ENCODE results near the gene SEMA5A.

The SEMA5A gene

DNA sequence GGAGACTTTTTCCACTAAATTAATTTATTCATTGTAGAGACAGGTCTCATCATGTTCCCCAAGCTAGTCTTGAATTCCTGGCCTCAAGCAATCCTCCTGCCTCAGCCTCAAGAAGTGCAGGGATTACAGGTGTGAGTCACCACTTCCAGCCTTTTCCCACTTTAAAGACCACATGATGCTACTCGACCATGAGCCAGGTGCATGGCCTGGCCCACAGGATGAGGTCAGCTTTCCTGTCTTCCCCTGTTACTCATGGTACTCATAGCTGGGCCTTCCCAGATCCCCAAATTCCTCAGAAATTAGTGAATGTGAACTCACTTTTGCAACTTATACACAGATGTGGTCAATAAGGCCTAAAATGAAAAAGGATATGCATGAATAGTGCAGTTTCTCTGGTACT is 395.9 kb downstream of the SEMA5A start:
- no peak for DNase-seq

- no peak for DNase-seq
Measured at GRCh38 chr5:9148242-9148641, 397.6 kb downstream of the SEMA5A start.

DNA sequence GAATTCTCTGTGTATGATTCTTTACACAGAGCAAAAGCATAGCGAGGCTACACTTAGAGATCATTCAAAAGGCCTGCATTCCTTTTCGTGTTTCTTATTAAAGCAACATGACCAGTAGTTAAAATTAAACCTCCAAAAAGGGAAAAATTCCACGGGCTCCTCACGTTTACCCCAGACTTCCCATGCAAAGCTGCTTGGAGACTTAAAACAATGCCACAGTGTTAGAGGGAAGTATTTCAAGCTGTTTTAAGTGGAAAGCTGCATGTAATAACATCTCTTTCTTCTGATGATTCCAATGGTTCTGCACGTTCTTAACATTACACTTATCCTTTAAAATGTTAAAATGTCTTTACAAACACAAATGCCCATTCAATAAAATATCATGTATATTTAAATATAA is 405.2 kb downstream of the SEMA5A start:
- DNase-seq, result no peak

- no peak for DNase-seq
Measured at GRCh38 chr5:9140202-9140601, 405.7 kb downstream of the SEMA5A start.

GRCh38 chr5:9139344-9139743 is 406.5 kb downstream of the SEMA5A start:
- no peak for DNase-seq

DNA sequence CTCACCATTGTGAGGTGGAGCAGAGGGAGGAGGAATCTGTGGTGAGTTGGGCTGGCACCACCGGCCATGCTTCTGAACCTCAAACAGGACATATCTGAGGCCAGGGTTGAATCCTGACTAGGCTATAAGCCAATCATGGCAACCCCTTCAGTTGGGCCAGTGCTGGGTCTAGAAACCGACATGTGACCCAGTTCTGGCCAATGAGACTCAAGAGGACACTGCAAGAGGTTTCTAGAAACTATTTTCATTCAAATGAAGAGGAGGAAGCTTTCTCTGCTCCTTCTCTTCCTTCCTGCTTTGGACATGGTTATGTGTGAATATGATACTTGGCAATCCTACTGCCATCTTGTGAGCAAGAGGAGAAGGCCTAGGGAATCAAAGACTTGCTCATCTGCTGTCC is 417.7 kb downstream of the SEMA5A start:
- DNase-seq, result no peak

- DNase-seq, result no peak
Measured at GRCh38 chr5:9126490-9126889, 419.4 kb downstream of the SEMA5A start.

GRCh38 chr5:9125852-9126251 is 420.0 kb downstream of the SEMA5A start:
- no peak for DNase-seq

DNA sequence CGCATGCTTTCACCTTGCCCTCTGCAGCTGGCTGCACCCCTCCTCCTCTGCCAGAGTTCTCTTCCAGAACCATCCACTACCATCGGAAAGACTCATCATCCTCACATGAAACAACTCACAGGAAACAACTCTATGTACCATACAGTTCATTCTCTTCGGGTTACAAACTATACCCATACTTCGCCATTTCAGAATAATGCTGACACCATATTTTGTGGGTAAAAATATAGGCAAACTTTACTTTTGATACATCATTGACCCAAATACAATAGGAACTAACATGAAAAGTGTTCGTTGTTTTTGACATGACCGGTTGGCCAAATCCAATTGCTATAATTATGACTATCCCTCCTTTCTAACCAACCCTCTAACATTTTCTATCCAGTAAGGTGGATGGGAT is 421.0 kb downstream of the SEMA5A start:
- DNase-seq, result no peak

- no peak for DNase-seq
Measured at GRCh38 chr5:9124071-9124470, 421.8 kb downstream of the SEMA5A start.

DNA sequence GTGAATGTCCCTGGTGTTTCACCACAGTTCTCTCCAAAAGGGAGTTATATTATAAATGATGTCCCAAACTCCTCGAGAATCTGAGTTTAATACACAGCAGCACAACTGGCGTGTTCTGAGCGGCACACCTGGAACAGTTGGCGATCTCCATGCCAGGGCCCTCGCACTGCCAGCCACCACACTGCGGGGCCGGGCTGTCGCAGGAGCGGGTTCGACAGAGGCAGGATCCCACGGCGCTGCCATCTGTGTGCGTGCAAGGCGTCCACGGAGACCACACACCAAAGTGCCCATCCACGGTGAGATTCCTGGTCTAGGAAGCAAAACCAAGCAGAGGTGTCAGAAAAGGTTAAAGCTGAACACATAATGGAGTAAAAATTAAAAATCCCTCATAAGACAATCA is 423.3 kb downstream of the SEMA5A start:
- no peak for DNase-seq

DNA sequence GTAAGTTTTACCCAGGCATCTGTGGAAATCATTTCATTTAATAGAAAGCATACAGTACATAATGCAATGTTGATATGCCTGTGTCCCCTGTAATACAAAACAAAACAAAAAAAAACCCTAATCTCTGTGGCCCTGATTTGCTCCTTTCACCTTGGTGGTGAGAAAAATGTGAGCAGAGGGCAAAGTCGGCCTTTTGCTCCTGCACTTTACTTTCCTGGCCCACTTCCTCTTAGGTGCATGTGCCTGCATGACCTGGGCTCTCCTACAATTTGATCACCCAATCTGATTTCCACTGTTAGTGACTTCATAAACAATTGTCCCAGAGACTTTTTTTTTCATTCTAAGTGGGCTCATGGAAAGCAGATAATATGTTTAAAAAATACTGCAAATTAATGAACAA is 424.3 kb downstream of the SEMA5A start:
- DNase-seq, result no peak

DNA sequence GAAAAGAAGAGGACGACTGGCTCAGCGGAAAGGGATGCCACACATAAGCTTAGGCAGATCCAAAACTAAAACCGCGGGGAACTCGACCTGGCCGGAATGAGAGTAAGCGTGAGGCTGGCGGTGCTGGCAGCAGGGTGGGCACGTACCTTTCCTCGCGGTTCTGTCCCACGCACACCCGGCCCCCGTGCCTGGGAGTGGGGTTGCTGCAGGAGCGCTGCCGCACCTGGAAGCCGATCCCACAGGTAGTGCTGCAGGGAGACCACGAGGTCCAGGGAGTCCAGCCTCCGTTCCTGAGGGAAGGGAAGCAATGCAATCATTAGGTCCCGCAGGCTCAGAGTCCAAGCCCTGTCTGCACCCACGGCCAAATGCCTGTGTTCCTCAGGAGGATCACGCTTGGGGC is 427.0 kb downstream of the SEMA5A start:
- DNase-seq, result no peak

DNA sequence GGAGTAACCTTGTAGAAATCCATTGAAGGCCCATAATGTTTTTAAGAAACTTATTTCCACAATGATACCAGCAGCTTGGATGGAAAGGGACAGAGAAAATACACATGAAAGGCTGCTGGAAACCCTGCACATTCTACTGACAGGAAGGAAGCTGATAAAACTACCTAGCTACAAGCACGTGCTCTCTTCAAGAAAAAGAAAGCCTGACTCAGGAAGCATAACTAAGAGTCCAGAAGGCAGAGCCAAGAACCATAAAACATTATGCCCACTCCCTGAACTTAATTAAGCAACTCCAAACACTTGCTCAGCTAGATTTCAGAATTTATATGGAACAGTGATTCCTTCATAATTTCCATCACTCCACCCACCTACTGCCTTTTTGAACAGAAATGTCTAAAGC is 430.8 kb downstream of the SEMA5A start:
- DNase-seq, result no peak

GRCh38 chr5:9112520-9113291 is 433.2 kb downstream of the SEMA5A start:
- no peak for DNase-seq

DNA sequence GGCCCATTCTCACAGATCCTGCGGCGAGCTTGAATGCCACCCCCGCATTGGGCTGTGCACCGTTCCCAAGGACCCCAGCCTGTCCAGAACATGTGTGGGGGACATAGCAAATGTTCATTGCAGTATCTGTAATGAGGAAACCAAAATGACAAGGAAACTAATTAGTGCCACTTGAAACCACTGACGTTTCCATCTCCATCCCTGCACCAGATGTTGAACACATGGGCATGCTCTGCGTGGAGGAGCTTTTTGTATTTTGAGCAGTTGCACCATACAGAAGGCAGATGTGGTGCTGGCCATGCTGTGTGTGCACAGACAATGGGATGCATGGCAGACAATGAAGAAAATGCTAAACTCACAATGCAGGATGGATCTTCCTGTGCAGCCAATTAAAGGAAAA is 437.7 kb downstream of the SEMA5A start:
- DNase-seq, result no peak

GRCh38 chr5:9105851-9106250 is 440.0 kb downstream of the SEMA5A start:
- DNase-seq, result no peak

- DNase-seq, result no peak
Measured at GRCh38 chr5:9104571-9105339, 441.1 kb downstream of the SEMA5A start.

DNA sequence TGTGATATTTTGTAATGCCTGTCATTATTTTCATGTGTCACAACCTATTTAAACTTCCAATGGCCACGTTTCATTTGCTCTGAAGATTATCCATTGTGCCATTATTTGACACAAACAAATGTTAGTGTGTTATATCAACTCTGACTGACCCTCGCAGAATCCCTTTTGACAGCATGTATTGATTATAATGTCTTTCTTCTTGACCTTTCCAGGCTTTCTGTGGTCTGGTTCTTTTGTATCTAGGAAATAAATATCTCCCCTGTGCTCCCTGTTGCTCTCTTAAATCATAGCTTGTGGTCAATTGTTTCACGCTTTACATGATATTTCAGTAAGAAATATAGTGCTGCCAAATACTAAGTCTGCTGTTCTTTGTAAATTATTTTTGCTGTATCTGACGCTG is 442.6 kb downstream of the SEMA5A start:
- DNase-seq, result no peak

GRCh38 chr5:9099689-9100088 is 446.2 kb downstream of the SEMA5A start:
- DNase-seq, result no peak

GRCh38 chr5:9098990-9099389 is 446.9 kb downstream of the SEMA5A start:
- no peak for DNase-seq

- no peak for DNase-seq
Measured at GRCh38 chr5:9094582-9094981, 451.3 kb downstream of the SEMA5A start.

GRCh38 chr5:9091896-9092662 is 453.8 kb downstream of the SEMA5A start:
- DNase-seq, result no peak

Data from activated effector memory CD4-positive, alpha-beta T cell treated with Interleukin-2 at 50 U/mL for 16 hours (primary cell).